ENCODE results near the gene FBRSL1. TPM values are rescaled to one million over a fixed set of nuclear protein-coding genes. Genes with fewer than 3 reads are reported as not detected.
"Not testable (repeated sequence)": the region's sequence is repeated elsewhere in the genome, so short reads cannot be mapped to it uniquely, and the experiment has no call there.

Gene FBRSL1
- polyA plus RNA-seq, 3 donors: 80.6 to 90.2 (median 82.2) TPM

DNA sequence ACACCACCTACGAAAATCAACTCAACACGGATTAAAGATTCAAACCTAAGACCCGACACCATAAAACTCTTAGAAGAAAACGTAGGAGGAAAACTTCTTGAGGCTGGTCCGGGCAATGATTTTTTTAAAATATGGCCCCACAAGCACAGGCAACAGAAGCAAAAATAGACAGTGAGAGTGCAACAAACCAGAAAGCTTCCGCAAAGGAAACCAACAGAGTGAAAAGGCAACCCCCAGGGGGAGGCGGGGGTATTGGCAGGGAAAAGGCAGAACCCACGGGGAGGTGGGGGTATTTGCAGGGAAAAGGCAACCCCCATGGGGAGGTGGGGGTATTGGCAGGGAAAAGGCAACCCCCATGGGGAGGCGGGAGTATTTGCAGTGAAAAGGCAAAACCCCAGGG, 20.5 kb upstream of the FBRSL1 start:
- DNase-seq: no peak

- DNase-seq: no peak
These were observed 19.6 kb upstream of the FBRSL1 start for GRCh38 chr12:132470397-132470796.

DNA sequence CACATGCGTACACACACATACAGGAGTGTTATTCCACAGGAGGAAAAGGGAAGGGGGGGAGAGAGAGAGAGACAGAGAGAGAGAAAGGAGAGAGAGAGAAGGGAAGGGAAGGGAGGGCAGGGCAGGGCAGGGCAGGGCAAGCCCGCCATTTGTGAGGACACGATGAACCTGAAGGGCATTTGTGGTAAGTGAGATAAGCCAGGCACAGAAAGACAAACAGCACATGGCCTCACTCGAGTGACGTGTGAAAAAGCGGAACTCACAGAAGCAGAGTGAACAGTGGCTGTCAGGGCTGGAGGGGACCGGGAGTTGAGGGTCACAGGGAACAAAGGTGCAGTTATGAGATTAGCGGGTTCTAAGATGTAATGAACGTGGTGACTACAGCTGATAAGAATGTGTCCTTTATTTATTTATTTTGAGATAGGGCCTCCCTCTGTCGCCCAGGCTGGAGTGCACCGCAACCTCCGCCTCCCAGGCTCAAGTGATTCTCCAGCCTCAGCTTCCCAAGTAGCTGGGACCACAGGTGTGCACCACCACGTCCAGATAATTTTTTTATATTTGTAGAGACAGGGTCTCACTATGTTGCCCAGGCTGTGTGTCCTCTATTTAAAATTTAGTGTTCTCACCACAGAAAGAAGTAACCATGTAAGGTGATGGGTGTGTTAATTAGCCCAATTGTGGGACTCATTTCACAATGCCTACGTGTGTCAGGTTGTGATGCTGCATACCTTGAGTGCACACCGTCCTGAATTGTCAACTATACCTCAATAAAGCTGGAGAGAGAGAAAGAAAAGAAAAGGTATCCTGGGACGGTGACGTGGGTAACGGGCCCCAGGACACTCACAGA, 18.7 kb upstream of the FBRSL1 start:
- DNase-seq: no peak

- no peak for DNase-seq
These were observed 18.1 kb upstream of the FBRSL1 start for GRCh38 chr12:132471858-132472255.

GRCh38 chr12:132472386-132472785, 17.6 kb upstream of the FBRSL1 start:
- no peak for DNase-seq

DNA sequence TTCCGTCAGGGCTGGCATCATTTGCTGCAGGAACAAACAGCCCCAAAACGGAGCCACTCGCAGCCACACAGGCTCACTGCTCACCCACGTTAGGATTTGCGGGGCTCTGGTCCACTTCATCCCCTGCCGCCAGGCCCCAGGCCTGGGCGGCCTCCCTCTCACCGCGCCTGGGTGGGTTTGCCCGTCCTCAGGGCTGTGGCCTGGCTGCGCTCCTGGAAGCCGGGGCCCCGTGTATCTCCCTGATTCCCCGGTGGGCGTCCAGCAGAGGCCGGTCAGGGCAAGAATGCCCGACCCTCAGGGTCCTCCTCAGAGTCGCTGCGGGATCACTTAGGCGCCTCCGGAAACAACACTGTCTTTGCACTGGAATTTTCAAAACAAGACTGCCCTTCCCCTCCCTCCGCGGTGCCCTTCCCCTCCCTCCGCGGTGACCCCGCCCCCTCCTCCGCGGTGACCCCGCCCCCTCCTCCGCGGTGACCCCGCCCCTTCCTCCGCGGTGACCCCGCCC, 15.7 kb upstream of the FBRSL1 start:
- no peak for DNase-seq

DNA sequence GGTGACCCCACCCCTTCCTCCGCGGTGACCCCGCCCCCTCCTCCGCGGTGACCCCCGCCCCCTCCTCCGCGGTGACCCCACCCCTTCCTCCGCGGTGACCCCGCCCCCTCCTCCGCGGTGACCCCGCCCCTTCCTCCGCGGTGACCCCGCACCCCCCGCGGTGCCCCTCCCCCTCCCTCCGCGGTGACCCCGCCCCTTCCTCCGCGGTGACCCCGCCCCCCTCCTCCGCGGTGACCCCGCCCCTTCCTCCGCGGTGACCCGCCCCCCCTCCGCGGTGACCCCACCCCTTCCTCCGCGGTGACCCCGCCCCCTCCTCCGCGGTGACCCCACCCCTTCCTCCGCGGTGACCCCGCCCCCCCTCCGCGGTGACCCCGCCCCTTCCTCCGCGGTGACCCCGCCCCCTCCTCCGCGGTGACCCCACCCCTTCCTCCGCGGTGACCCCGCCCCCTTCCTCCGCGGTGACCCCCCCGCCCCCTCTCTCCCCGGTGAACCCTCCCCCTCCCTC, 15.1 kb upstream of the FBRSL1 start:
- not testable (repeated sequence) for DNase-seq

DNA sequence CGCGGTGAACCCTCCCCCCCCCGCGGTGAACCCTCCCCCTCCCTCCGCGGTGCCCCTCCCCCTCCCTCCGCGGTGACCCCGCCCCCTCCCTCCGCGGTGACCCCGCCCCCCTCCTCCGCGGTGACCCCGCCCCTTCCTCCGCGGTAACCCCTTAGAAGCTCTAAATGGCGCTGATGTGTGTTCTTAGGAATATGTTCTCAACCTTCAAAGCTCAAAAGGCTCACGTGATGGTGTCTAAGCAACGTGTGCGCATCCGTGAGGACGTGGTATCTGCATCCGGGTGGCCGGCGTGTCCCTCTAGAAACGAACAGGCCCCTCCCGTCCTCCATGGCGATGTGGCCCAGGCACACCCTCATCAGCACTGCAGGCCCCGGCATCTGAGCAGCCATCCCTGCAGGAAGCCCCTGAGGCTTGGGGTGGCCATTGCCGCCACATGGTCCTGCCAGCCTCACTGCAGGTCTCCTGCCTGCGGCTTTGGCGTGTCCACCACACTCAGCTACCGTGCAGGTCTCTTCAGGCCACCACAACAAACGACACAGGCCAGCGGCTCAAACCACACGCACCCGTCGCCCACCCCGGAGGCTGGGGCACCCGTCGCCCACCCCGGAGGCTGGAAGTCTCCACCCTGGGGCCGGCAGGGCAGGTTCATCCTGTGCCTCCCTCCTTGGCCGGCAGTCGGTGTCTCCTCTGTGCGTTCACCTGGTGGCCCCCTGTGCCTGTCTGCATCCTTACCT, 14.5 kb upstream of the FBRSL1 start:
- no peak for DNase-seq

GRCh38 chr12:132476038-132476414, 13.9 kb upstream of the FBRSL1 start:
- DNase-seq: no peak

DNA sequence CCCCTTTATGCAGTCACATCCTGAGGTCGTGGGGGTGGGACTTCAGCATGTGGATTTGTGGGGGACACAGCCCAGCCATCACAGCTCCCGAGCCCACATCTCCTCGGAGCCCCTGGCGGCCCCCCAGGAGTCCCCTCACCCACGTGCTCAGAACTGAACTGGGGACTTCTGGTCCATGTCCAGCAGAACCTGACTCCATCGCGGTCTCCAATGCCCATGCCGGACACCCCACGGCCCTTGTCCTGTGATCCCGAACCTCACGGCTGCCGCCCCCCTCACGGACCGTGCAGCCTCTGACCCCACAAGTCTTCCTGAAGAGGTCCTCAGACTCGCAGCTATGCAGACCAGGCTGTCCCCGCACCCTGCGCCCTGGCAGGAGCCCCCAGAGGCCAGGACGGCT, 13.5 kb upstream of the FBRSL1 start:
- no peak for DNase-seq

GRCh38 chr12:132477017-132477702, 12.8 kb upstream of the FBRSL1 start:
- no peak for DNase-seq

DNA sequence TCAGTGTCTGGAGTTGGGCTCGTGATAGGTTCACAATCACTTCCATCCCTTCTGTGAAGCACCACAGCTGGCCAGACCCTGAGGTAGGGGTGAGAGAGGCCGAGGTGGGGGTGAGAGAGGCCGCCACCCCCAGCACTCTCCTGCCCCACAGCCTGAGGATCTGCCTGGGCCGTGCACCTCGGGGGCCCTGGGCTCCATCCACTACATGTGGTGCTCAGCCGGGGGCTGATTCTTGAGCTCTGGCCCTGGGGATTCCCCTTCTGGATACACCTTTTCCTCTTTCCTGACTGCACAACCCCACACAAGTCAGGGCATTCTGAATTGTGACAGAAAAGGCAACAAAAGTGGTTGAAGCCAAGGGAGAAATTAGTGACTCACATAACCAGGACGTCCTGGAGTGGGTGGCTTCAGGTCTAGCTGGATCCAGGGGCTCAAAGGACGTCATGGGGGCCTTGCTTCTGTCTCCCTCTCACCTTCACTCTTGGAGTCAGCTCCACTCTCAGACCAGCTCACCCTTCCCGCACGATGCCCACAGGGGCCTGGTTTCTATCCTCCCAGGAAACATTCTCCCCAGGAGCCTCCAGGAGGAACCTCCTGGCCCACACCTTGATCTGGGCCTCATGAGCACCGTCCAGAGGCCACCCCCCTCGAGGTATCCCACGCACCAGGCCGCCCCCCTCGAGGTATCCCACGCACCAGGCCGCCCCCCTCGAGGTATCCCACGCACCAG, 12.1 kb upstream of the FBRSL1 start:
- no peak for DNase-seq

- no peak for DNase-seq
These were observed 11.5 kb upstream of the FBRSL1 start for GRCh38 chr12:132478433-132478803.

GRCh38 chr12:132478845-132479244, 11.1 kb upstream of the FBRSL1 start:
- no peak for DNase-seq

GRCh38 chr12:132479291-132479690, 10.7 kb upstream of the FBRSL1 start:
- DNase-seq: no peak

DNA sequence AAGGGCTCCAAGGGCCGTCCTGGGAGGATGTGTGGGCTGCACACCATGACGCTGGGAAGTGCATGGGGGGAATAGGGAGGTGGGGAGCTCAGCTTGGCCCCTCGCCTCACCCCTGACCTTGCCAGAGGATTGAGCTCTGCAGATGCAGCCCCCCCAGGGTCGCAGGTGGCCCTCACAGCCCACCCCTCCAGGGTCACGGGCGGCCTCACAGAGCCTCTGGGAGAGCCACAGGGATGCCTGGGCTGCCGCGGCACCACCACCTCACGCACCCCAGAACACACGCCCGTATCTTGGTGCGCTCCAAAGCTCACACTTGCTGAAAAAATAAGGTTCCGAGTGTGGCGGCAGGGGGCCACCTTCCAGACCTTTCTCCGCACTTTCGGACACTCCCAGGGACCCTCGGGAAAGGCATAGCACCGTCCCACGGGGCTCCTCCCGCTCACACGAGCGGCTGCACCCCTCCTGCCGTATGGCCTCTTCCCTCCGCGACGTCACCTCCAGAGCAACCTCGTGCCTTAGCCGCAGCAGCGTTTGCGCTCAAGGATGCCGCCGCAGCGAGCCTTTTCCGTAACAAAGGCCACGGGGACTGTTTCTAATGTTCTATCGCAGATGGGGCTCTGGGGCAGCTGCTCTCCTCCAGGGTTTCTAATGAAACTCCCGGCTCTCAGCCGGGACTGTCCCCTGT, 9.9 kb upstream of the FBRSL1 start:
- no peak for DNase-seq

DNA sequence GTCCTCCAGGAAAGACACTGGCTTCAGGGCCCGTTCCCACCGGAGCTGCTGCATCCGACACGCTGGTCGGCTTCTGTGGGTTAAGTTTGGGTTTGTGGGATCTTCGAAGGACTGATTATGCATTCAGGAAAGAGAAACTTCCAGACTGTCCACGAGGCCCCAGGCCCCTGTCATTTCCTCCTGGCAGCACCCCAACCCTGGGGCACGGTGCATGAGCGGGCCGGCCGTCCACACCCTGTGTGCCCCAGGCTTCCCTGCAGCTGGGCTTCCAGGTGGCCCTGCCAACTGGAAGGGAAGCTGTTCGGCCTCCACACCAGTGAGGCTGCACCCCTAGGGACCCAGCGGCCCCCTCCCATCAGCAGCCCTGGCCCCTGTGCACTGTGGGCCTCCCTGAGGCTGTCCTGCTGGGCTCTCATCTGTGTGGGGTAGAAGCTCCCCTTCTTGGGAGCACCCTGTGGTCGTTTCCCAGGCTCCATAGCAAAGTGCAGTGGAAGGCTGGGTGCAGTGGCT, 9.3 kb upstream of the FBRSL1 start:
- DNase-seq: no peak

DNA sequence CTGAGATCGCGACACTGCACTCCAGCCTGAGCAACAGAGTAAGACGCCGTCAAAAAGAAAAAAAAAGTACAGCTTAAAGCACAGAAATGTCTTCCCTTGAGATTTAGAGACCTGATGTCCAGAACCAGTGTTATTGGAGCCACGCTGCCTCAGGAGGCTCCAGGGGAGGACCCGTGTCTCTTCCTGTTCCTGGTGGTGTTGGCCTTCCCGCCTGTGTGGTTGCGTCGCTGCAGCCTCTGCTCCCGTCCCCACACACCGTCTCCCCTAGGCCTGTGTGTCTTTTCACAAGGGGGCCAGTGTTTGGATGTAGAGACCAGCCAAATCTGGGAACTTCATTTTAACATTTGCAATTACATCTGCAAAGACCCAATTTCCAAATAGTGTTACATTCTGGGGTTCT, 8.6 kb upstream of the FBRSL1 start:
- no peak for DNase-seq

- no peak for DNase-seq
These were observed 7.9 kb upstream of the FBRSL1 start for GRCh38 chr12:132481771-132482745.

GRCh38 chr12:132482771-132483170, 7.2 kb upstream of the FBRSL1 start:
- no peak for DNase-seq
